Progenitor cell of endocrine pancreas (in vitro differentiated cells): ENCODE data around the gene ERV3-1. TPM values are rescaled to one million over a fixed set of nuclear protein-coding genes. Genes with fewer than 3 reads are reported as not detected.

Source experiments
- DNase-seq: peaks from one replicate; pipeline ENCODE4 v3.0.0; 2021; ENCODE audit warnings: low spot score; ENCODE audit not compliant: unreplicated experiment
- H3K27ac Mint-ChIP-seq: 2 replicates; pipeline ENCODE4 v1.8.0; 2021; ENCODE audit warnings: mild to moderate bottlenecking, moderate library complexity, mixed read lengths
- H3K27me3 Mint-ChIP-seq: 2 replicates; pipeline ENCODE4 v1.8.0; 2021; ENCODE audit warnings: mixed read lengths
- H3K36me3 Mint-ChIP-seq: 2 replicates; pipeline ENCODE4 v1.8.0; 2022; ENCODE audit warnings: mixed read lengths; ENCODE audit not compliant: insufficient read depth
- H3K4me1 Mint-ChIP-seq: 2 replicates; pipeline ENCODE4 v1.8.0; 2021; ENCODE audit warnings: low read depth, mixed read lengths
- H3K4me3 Mint-ChIP-seq: 2 replicates; pipeline ENCODE4 v1.8.0; 2021; ENCODE audit warnings: low read depth, mild to moderate bottlenecking, moderate library complexity, mixed read lengths
- H3K9me3 Mint-ChIP-seq: 2 replicates; pipeline ENCODE4 v1.8.0; 2021; ENCODE audit warnings: low read depth, mixed read lengths
- CTCF ChIP-seq: fragments of 200-600 bp; sonication (generic); IDR thresholded peaks from one replicate; pipeline ENCODE4 v1.5.0; 2021; ENCODE audit warnings: antibody characterized with exemption, mild to moderate bottlenecking; ENCODE audit not compliant: unreplicated experiment
- total RNA-seq: library from RNA; stranded (reverse); gene quantifications from 2 replicates; pipeline ENCODE4 v1.2.1, GENCODE V29; 2021

The ERV3-1 gene
- total RNA-seq, 1 donor from 2014 or later = 77.2 TPM

- H3K4me1 Mint-ChIP-seq = no peaks in the 10 kb centered on the region
- peaks cover 87% of the 10 kb centered on the region for H3K36me3 Mint-ChIP-seq
- no peak for DNase-seq
- no peaks in the 10 kb centered on the region for H3K27me3 Mint-ChIP-seq
- H3K9me3 Mint-ChIP-seq = peaks cover 69% of the 10 kb centered on the region
- no peak overlapping the region for H3K4me3 Mint-ChIP-seq
- TF ChIP-seq CTCF = no peak
- H3K27ac Mint-ChIP-seq = no peak overlapping the region
Observed at GRCh38 chr7:64997927-64998391, 8.5 kb downstream of the ERV3-1 start.

DNA sequence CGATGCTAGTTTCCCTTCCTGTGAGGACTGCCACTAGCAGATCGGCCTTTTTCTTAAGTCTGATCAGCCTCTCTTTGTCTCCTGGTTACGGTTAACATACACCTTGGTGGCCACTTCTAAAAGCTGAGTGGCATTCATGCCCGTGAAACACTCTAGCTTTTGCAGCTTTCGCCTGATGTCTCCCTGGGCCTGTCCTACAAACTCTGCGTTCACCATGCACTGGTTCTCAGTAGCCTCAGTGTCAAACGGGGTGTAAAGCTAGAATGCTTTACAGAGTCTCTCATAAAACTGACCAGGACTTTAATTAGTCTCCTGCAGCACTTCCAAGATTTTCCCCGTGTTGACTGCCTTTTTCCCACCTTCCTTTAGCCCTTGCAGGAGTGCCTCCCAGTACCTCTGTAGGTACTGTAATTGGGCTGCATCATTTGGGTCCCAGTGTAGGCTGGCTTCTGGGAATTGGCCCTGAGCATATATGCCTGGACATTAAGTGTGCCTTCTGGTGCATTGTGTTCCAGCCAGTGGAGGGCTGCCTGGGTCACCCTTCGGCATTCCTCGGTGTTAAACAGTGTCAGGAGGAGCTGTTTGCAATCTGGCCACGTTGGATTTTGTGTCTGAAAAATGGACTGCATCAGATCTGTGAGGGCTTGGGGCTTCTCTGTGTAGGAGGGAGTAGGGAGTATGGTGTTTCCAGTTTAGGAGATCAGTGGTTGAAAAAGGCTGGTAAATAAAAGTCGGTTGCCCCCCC lies 9.2 kb downstream of the ERV3-1 start:
- DNase-seq = no peak
- no peaks in the 10 kb centered on the region for H3K27me3 Mint-ChIP-seq
- peaks cover 69% of the 10 kb centered on the region for H3K9me3 Mint-ChIP-seq
- H3K36me3 Mint-ChIP-seq = peaks cover 87% of the 10 kb centered on the region
- no peak overlapping the region for H3K4me3 Mint-ChIP-seq
- TF ChIP-seq CTCF = no peak
- H3K4me1 Mint-ChIP-seq = no peaks in the 10 kb centered on the region
- no peak overlapping the region for H3K27ac Mint-ChIP-seq

- Mint-ChIP-seq H3K9me3 (peaks cover 71% of the 10 kb centered on the region), H3K36me3 (peaks cover 90% of the 10 kb centered on the region), H3K27me3 (no peaks in the 10 kb centered on the region), H3K4me3 (no peak overlapping the region), H3K4me1 (no peaks in the 10 kb centered on the region), H3K27ac (no peak overlapping the region)
- no peak for DNase-seq
- no peak for TF ChIP-seq CTCF
Observed at GRCh38 chr7:64996305-64996704, 10.2 kb downstream of the ERV3-1 start.

DNA sequence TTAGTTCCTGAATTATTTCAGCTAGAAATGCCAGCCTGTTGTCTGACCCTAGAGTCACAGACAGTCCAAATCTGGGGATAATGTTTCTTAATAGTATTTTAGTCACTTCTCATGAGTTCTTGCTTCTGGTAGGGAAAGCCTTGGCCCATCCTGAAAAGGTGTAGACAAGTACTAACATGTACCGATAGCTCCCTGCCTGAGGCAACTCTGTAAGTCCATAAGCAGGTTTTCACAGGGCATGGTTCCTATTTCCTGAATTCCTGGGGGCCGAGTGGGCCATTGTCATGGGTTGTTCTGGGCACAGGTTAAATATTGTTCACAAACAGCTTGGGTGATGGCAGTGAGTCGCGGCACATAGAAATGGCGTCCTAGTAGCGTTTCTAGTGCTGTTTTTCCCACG lies 12.6 kb downstream of the ERV3-1 start:
- Mint-ChIP-seq H3K4me1 (no peaks in the 10 kb centered on the region), H3K36me3 (peaks cover 89% of the 10 kb centered on the region), H3K27ac (no peak overlapping the region), H3K9me3 (peaks cover 72% of the 10 kb centered on the region), H3K27me3 (no peaks in the 10 kb centered on the region), H3K4me3 (no peak overlapping the region)
- no peak for TF ChIP-seq CTCF
- DNase-seq = no peak

- Mint-ChIP-seq H3K27ac (no peak overlapping the region), H3K9me3 (peaks cover 72% of the 10 kb centered on the region), H3K27me3 (no peaks in the 10 kb centered on the region), H3K36me3 (peaks cover 89% of the 10 kb centered on the region), H3K4me3 (no peak overlapping the region), H3K4me1 (no peaks in the 10 kb centered on the region)
- DNase-seq = no peak
- TF ChIP-seq CTCF = no peak
Observed at GRCh38 chr7:64992971-64993370, 13.5 kb downstream of the ERV3-1 start.
